ENCODE data around the gene KCTD10. TPM values are rescaled to one million over a fixed set of nuclear protein-coding genes. Genes with fewer than 3 reads are reported as not detected.

The KCTD10 gene
- total RNA-seq (2014; rRNA removed; shearing (Covaris generic); ENCODE audit: low replicate concordance), result 38.5 and 66.7 TPM in 2 replicates

GRCh38 chr12:109477185-109477962, at the start of gene KCTD10, which contains the start of gene UBE3B:
Gene KCTD10 (minus strand): TSS chr12:109477300. CDS start chr12:109477262, 38 bp downstream.
Gene UBE3B (plus strand): TSS chr12:109477634. CDS start chr12:109483552, 5,918 bp downstream.
- DNase-seq (ENCODE audit: low read depth), result peak; percentile 77
- in situ Hi-C loops (cut with HindIII; ENCODE audit: low pct_unique_long_range_greater_than_20kb, low sequenced_read_pairs), result no loop called here

- in situ Hi-C loops (cut with HindIII; ENCODE audit: low pct_unique_long_range_greater_than_20kb, low sequenced_read_pairs), result no loop called here
- DNase-seq (ENCODE audit: low read depth), result no peak
Observed at GRCh38 chr12:109525279-109525585, 48.1 kb upstream of the KCTD10 start.

- in situ Hi-C loops (cut with HindIII; ENCODE audit: low pct_unique_long_range_greater_than_20kb, low sequenced_read_pairs), result no loop called here
Observed at GRCh38 chr12:109524466-109525278, 47.6 kb upstream of the KCTD10 start.

GRCh38 chr12:109523504-109523903, 46.4 kb upstream of the KCTD10 start:
- in situ Hi-C loops (cut with HindIII; ENCODE audit: low pct_unique_long_range_greater_than_20kb, low sequenced_read_pairs), result no loop called here
- no peak for DNase-seq (ENCODE audit: low read depth)

More at GRCh38 chr12:109524466-109525278, 47.6 kb upstream of the KCTD10 start:
- DNase-seq (ENCODE audit: low read depth), result no peak

GRCh38 chr12:109523071-109523470, 46.0 kb upstream of the KCTD10 start:
- DNase-seq (ENCODE audit: low read depth), result no peak
- in situ Hi-C loops (cut with HindIII; ENCODE audit: low pct_unique_long_range_greater_than_20kb, low sequenced_read_pairs), result no loop called here

GRCh38 chr12:109521831-109522230, 44.7 kb upstream of the KCTD10 start:
- in situ Hi-C loops (cut with HindIII; ENCODE audit: low pct_unique_long_range_greater_than_20kb, low sequenced_read_pairs), result no loop called here
- DNase-seq (ENCODE audit: low read depth), result no peak

- in situ Hi-C loops (cut with HindIII; ENCODE audit: low pct_unique_long_range_greater_than_20kb, low sequenced_read_pairs), result no loop called here
- DNase-seq (ENCODE audit: low read depth), result no peak
Observed at GRCh38 chr12:109519787-109520186, 42.7 kb upstream of the KCTD10 start.

- in situ Hi-C loops (cut with HindIII; ENCODE audit: low pct_unique_long_range_greater_than_20kb, low sequenced_read_pairs), result no loop called here
- DNase-seq (ENCODE audit: low read depth), result peak; percentile 14
Observed at GRCh38 chr12:109518820-109519665, 41.9 kb upstream of the KCTD10 start.

- no peak for DNase-seq (ENCODE audit: low read depth)
- in situ Hi-C loops (cut with HindIII; ENCODE audit: low pct_unique_long_range_greater_than_20kb, low sequenced_read_pairs), result no loop called here
Observed at GRCh38 chr12:109517619-109518018, 40.5 kb upstream of the KCTD10 start.

- in situ Hi-C loops (cut with HindIII; ENCODE audit: low pct_unique_long_range_greater_than_20kb, low sequenced_read_pairs), result no loop called here
- no peak for DNase-seq (ENCODE audit: low read depth)
Observed at GRCh38 chr12:109513977-109514376, 36.9 kb upstream of the KCTD10 start.

GRCh38 chr12:109513051-109513450, 36.0 kb upstream of the KCTD10 start:
- DNase-seq (ENCODE audit: low read depth), result no peak
- in situ Hi-C loops (cut with HindIII; ENCODE audit: low pct_unique_long_range_greater_than_20kb, low sequenced_read_pairs), result no loop called here

GRCh38 chr12:109512608-109513007, 35.5 kb upstream of the KCTD10 start:
- in situ Hi-C loops (cut with HindIII; ENCODE audit: low pct_unique_long_range_greater_than_20kb, low sequenced_read_pairs), result no loop called here
- DNase-seq (ENCODE audit: low read depth), result no peak

- in situ Hi-C loops (cut with HindIII; ENCODE audit: low pct_unique_long_range_greater_than_20kb, low sequenced_read_pairs), result no loop called here
- DNase-seq (ENCODE audit: low read depth), result no peak
Observed at GRCh38 chr12:109510196-109510595, 33.1 kb upstream of the KCTD10 start.

- in situ Hi-C loops (cut with HindIII; ENCODE audit: low pct_unique_long_range_greater_than_20kb, low sequenced_read_pairs), result no loop called here
- no peak for DNase-seq (ENCODE audit: low read depth)
Observed at GRCh38 chr12:109504068-109504467, 27.0 kb upstream of the KCTD10 start.

GRCh38 chr12:109503611-109504010, 26.5 kb upstream of the KCTD10 start:
- no peak for DNase-seq (ENCODE audit: low read depth)
- in situ Hi-C loops (cut with HindIII; ENCODE audit: low pct_unique_long_range_greater_than_20kb, low sequenced_read_pairs), result no loop called here

- in situ Hi-C loops (cut with HindIII; ENCODE audit: low pct_unique_long_range_greater_than_20kb, low sequenced_read_pairs), result no loop called here
- no peak for DNase-seq (ENCODE audit: low read depth)
Observed at GRCh38 chr12:109502332-109502731, 25.2 kb upstream of the KCTD10 start.

GRCh38 chr12:109501299-109501698, 24.2 kb upstream of the KCTD10 start:
- DNase-seq (ENCODE audit: low read depth), result no peak
- in situ Hi-C loops (cut with HindIII; ENCODE audit: low pct_unique_long_range_greater_than_20kb, low sequenced_read_pairs), result no loop called here

GRCh38 chr12:109500406-109501185, 23.5 kb upstream of the KCTD10 start:
- DNase-seq (ENCODE audit: low read depth), result no peak
- in situ Hi-C loops (cut with HindIII; ENCODE audit: low pct_unique_long_range_greater_than_20kb, low sequenced_read_pairs), result no loop called here
